Prostate gland (tissue), 2 donors: ENCODE measurements around the gene RSKR.

ENCODE experiments used
- POLR2A ChIP-seq: fragments of 450-650 bp; IDR thresholded peaks from one replicate; pipeline ENCODE4 v1.6.1; 2016; ENCODE audit warnings: antibody characterized with exemption, mild to moderate bottlenecking
- TF ChIP-seq, protein P1 (sequence below), 4 experiments: fragments of 200-600 bp in 2 of 4; fragments of 450-650 bp in 2 of 4; sonication (generic) in 2 of 4; IDR thresholded peaks; 1 replicate in 3 of 4; 2 replicates in 1 of 4; pipeline ENCODE4 v1.5.1; 2016 to 2019; ENCODE audit warnings: antibody characterized with exemption in 4 of 4, mild to moderate bottlenecking in 2 of 4, moderate library complexity in 2 of 4

DNA sequence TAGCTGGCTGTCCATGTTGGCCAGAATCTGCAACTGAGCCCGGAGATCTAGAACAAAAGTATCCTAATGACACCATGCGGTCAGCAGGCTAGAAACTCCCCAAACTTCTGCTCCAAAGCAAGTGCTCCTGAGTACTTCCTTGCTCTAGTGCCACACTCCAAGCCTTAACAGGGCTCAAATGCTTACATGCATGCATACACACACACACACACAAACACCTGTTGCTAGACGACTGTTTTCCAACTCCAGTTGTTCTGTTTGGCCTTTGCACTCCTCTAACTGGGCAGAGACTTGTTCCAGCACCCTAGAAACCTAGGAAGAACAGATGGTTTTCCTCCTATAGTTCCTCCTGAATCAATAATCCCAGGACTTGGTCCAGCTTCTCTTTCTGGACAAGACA lies 29.6 kb downstream of the RSKR start:
- TF ChIP-seq, protein P1, sequence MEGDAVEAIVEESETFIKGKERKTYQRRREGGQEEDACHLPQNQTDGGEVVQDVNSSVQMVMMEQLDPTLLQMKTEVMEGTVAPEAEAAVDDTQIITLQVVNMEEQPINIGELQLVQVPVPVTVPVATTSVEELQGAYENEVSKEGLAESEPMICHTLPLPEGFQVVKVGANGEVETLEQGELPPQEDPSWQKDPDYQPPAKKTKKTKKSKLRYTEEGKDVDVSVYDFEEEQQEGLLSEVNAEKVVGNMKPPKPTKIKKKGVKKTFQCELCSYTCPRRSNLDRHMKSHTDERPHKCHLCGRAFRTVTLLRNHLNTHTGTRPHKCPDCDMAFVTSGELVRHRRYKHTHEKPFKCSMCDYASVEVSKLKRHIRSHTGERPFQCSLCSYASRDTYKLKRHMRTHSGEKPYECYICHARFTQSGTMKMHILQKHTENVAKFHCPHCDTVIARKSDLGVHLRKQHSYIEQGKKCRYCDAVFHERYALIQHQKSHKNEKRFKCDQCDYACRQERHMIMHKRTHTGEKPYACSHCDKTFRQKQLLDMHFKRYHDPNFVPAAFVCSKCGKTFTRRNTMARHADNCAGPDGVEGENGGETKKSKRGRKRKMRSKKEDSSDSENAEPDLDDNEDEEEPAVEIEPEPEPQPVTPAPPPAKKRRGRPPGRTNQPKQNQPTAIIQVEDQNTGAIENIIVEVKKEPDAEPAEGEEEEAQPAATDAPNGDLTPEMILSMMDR (IDR thresholded peaks at IDR 0.05), result no peak
- no peak for TF ChIP-seq POLR2A
